ENCODE results near the gene FSD1L.

GRCh38 chr9:105483618-105484017, 35.8 kb downstream of the FSD1L start:
- TF ChIP-seq CTCF (conservative IDR thresholded peaks at IDR 0.05; ENCODE audit: low read depth in 2 of 2) (no peak), POLR2AphosphoS5 (IDR thresholded peaks at IDR 0.05; ENCODE audit: low read depth) (no peak), REST (IDR thresholded peaks at IDR 0.05; ENCODE audit: unreplicated experiment) (no peak), CREB1 (CRISPR knock-in tag; IDR thresholded peaks at IDR 0.05; ENCODE audit: low read depth) (no peak), EZH2 (IDR thresholded peaks at IDR 0.05; ENCODE audit: low read depth, unreplicated experiment) (no peak)
